Breast epithelium (tissue), 3 donors: ENCODE data around the gene ARL6IP5.

Source experiments
- POLR2AphosphoS5 ChIP-seq, 3 donors: sonication (generic); formaldehyde crosslinking; IDR thresholded peaks; one replicate each; pipeline ENCODE4 v1.6.1; 2017; ENCODE audit warnings: antibody characterized with exemption in 3 of 3
- TF ChIP-seq, protein P1 (sequence below), 3 donors: fragments of 450-650 bp; IDR thresholded peaks; one replicate each; pipeline ENCODE4 v1.5.1; 2016 to 2017; ENCODE audit warnings: antibody characterized with exemption in 3 of 3, mild to moderate bottlenecking in 3 of 3, moderate library complexity in 3 of 3

DNA sequence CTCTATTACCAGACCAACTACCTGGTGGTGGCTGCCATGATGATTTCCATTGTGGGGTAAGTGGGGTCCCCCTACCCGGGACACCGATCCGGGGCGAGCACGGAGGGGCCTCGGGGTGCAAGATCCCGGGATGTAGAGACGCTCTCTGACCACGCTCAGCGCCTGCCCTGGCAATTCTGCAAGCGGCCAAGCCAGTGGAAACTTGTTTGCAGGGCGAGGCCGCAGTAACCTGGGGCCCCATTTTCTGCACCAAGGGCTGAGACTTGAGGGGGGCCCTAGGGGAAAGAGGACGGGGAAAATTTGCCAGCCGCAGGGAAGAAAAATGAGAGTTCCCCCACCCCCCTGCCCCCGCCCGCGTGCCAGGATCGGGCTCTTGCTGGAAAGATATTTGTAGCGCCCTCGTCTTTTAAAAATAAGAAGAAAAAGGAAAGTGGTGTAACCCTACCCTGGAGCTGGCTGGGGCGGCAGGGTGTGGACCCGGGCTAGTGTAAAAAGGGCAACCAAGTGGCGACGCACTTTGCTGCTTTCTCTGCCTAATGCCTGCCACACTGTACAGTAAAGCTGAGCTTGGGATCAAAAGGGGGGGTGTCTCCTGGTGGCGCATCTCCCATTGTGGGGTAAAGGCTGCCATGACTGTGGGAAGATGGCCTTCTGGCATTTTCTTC, 563 bp downstream of the ARL6IP5 start:
- TF ChIP-seq, protein P1, sequence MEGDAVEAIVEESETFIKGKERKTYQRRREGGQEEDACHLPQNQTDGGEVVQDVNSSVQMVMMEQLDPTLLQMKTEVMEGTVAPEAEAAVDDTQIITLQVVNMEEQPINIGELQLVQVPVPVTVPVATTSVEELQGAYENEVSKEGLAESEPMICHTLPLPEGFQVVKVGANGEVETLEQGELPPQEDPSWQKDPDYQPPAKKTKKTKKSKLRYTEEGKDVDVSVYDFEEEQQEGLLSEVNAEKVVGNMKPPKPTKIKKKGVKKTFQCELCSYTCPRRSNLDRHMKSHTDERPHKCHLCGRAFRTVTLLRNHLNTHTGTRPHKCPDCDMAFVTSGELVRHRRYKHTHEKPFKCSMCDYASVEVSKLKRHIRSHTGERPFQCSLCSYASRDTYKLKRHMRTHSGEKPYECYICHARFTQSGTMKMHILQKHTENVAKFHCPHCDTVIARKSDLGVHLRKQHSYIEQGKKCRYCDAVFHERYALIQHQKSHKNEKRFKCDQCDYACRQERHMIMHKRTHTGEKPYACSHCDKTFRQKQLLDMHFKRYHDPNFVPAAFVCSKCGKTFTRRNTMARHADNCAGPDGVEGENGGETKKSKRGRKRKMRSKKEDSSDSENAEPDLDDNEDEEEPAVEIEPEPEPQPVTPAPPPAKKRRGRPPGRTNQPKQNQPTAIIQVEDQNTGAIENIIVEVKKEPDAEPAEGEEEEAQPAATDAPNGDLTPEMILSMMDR (IDR thresholded peaks at IDR 0.05) = no peak
- TF ChIP-seq POLR2AphosphoS5 (IDR thresholded peaks at IDR 0.05) = no peak
